Kidney (tissue), 14 donors: Measurements from ENCODE around the gene KREMEN2. TPM values are rescaled to one million over a fixed set of nuclear protein-coding genes. Genes with fewer than 3 reads are reported as not detected.

Experiments used
- DNase-seq, 5 donors: peaks; one replicate each; pipeline ENCODE4 v3.0.0-alpha.2; 2013 to 2020
- FAIRE-seq: peaks from 2 replicates; lab custom pipeline; 2012; peaks lifted over from hg19 to GRCh38; lab: Jason Lieb, UNC
- H3K27ac ChIP-seq, 2 donors: one replicate each; pipeline ENCODE4 v1.7.0; 2013; ENCODE audit warnings: low read depth in 2 of 2, low read length in 2 of 2, inconsistent platforms in 1 of 2
- H3K27me3 ChIP-seq: one replicate; pipeline ENCODE4 v1.7.1; 2013; ENCODE audit warnings: low read length, inconsistent platforms; ENCODE audit not compliant: control insufficient read depth, insufficient read depth
- H3K36me3 ChIP-seq, 3 donors: one replicate each; pipeline versions ENCODE4 v1.7.0 to v1.7.1; 2013; ENCODE audit warnings: low read length in 3 of 3, control low read depth in 1 of 3, inconsistent platforms in 1 of 3; ENCODE audit not compliant: insufficient read depth in 3 of 3, control insufficient read depth in 2 of 3
- H3K4me1 ChIP-seq, 3 donors: one replicate each; pipeline versions ENCODE4 v1.7.0 to v1.7.1; 2013; ENCODE audit warnings: low read length in 3 of 3, inconsistent platforms in 1 of 3, low read depth in 1 of 3; ENCODE audit not compliant: control insufficient read depth in 2 of 3, insufficient read depth in 2 of 3
- H3K4me3 ChIP-seq, 3 donors: one replicate each; pipeline versions ENCODE4 v1.7.0 to v1.8.1; 2013; ENCODE audit warnings: low read length in 3 of 3, control low read depth in 1 of 3, inconsistent platforms in 1 of 3
- H3K9ac ChIP-seq, 3 donors: one replicate each; pipeline versions ENCODE4 v1.7.0 to v1.7.1; 2013; ENCODE audit warnings: low read length in 3 of 3, control low read depth in 1 of 3, inconsistent platforms in 1 of 3
- H3K9me3 ChIP-seq, 3 donors: one replicate each; pipeline versions ENCODE4 v1.7.0 to v1.7.1; 2013; ENCODE audit warnings: low read length in 3 of 3, control low read depth in 1 of 3, inconsistent platforms in 1 of 3; ENCODE audit not compliant: control insufficient read depth in 2 of 3, insufficient read depth in 1 of 3
- intact Hi-C: fragments of 100-400 bp; cut with DNase I; formaldehyde crosslinking; loops from one replicate; pipeline ENCODE4 v1.11.1; 2022
- polyA plus RNA-seq: library from polyadenylated mRNA; stranded (reverse); fragments of 350-450 nt; fragmentation: Illumina TruSeq; extraction: RNeasy Lipid Tissue Mini Kit (QIAGEN cat#74804); gene quantifications from one replicate; pipeline ENCODE4 v1.2.3, GENCODE V29; 2014; ENCODE audit warnings: low read depth, low replicate concordance; ENCODE audit not compliant: insufficient read depth
- total RNA-seq: library from RNA; stranded (reverse); fragmentation: NEBNext Ultra II Directional; extraction: Animal tissue kit (Norgen Biotek cat#: 25700); gene quantifications from one replicate; pipeline ENCODE4 v1.2.1, GENCODE V29; 2021
- TF ChIP-seq, protein P1 (sequence below): IDR thresholded peaks from 3 replicates; pipeline ENCODE4 v1.5.1; 2012; ENCODE audit warnings: mild to moderate bottlenecking, moderate library complexity, borderline replicate concordance; ENCODE audit not compliant: insufficient read depth; ENCODE audit errors: extremely low read depth
- donor health status: control.
- donor health status: control.
- donor health status: control.
- donor health status: control.
- donor health status: control.
- donor health status: DM: yes; HTN: yes; CAD: no.
- donor health status: Normal renal cell carcinoma (clear cell type).

The KREMEN2 gene
- total and polyA plus RNA-seq, 2 donors from 2014 or later, result not detected

DNA sequence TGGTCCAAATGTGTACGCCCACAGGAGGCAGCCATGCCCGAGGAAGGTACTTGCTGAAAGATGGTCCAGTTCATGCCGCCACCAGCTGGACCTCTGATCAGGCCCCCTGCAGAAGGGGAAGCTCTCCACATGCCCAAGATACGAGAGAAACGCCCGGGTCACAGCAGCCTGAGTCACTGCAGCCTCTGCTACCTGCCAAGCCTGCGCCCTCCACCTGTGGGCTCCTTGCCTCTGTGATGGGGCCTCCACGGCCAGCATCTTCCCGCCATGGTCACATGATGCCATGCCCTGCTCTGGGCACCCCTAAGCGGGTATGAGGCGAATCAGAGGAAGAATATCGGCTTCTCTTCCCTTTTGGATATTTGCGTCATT, 13.7 kb upstream of the KREMEN2 start:
- no peak overlapping the region for H3K27ac ChIP-seq
- DNase-seq, result no peak
- no peak for FAIRE-seq
- H3K9ac ChIP-seq, result no peak overlapping the region
- TF ChIP-seq, protein P1, sequence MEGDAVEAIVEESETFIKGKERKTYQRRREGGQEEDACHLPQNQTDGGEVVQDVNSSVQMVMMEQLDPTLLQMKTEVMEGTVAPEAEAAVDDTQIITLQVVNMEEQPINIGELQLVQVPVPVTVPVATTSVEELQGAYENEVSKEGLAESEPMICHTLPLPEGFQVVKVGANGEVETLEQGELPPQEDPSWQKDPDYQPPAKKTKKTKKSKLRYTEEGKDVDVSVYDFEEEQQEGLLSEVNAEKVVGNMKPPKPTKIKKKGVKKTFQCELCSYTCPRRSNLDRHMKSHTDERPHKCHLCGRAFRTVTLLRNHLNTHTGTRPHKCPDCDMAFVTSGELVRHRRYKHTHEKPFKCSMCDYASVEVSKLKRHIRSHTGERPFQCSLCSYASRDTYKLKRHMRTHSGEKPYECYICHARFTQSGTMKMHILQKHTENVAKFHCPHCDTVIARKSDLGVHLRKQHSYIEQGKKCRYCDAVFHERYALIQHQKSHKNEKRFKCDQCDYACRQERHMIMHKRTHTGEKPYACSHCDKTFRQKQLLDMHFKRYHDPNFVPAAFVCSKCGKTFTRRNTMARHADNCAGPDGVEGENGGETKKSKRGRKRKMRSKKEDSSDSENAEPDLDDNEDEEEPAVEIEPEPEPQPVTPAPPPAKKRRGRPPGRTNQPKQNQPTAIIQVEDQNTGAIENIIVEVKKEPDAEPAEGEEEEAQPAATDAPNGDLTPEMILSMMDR, result no peak
- H3K9me3 ChIP-seq, result no peaks in the 10 kb centered on the region
- no peaks in the 10 kb centered on the region for H3K27me3 ChIP-seq
- peaks cover 0 to 10% (median 2%) of the 10 kb centered on the region in 3 donors for H3K36me3 ChIP-seq
- H3K4me3 ChIP-seq, result no peak overlapping the region
- H3K4me1 ChIP-seq, result no peaks in the 10 kb centered on the region
- intact Hi-C loops, result no loop called here

DNA sequence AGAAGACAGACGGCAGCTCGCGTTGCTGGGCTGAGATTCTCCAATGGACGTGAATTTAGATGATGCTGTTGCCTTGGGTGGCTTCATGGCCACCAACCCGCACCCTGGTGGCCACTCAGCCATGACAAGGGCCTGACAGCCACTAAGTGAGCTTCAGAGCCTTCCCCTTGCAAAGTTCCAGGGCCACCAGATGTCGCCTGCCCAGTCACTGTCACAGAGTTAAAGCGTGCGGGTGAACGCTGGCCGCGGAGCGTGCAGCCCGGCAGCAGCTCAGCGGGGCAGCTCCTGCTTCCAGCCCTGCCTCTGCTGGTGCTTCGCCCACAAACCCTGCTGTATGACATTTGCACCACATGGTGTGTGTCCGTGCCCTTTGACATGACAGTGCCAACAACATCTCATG, 13.3 kb upstream of the KREMEN2 start:
- no peaks in the 10 kb centered on the region for H3K27me3 ChIP-seq
- no peak overlapping the region for H3K27ac ChIP-seq
- no peaks in the 10 kb centered on the region for H3K4me1 ChIP-seq
- no peak overlapping the region for H3K9ac ChIP-seq
- no peaks in the 10 kb centered on the region for H3K9me3 ChIP-seq
- intact Hi-C loops, result no loop called here
- peaks cover 0 to 10% (median 2%) of the 10 kb centered on the region in 3 donors for H3K36me3 ChIP-seq
- DNase-seq (no peak), FAIRE-seq (no peak)
- H3K4me3 ChIP-seq, result no peak overlapping the region
- TF ChIP-seq, protein P1, result no peak

DNA sequence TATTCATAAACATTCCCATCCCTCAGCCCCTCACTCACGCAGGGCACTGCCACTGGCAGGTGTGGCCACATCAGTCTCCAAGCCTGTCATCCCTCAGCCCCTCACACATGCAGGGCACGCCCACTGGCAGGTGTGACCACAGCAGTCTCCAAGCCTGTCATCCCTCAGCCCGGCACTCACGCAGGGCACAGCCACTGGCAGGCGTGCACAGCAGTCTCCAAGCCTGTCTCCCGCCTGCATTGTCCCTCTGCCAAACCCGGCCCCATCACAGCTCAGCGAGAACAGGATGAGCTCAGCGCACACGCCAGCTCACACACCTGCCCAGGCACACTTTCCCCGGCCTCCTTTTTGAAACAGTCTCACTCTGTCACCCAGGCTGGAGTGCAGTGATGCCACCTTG, 11.4 kb upstream of the KREMEN2 start:
- H3K27me3 ChIP-seq, result no peaks in the 10 kb centered on the region
- DNase-seq, result no peak
- peaks cover 0 to 3% (median 0%) of the 10 kb centered on the region in 3 donors for H3K36me3 ChIP-seq
- no peak overlapping the region for H3K4me3 ChIP-seq
- H3K27ac ChIP-seq, result no peak overlapping the region
- FAIRE-seq, result no peak
- TF ChIP-seq, protein P1, result no peak
- no peaks in the 10 kb centered on the region for H3K4me1 ChIP-seq
- no peak overlapping the region for H3K9ac ChIP-seq
- H3K9me3 ChIP-seq, result no peaks in the 10 kb centered on the region
- intact Hi-C loops, result no loop called here
